ENCODE results near the gene DHX38.

DHX38 gene

DNA sequence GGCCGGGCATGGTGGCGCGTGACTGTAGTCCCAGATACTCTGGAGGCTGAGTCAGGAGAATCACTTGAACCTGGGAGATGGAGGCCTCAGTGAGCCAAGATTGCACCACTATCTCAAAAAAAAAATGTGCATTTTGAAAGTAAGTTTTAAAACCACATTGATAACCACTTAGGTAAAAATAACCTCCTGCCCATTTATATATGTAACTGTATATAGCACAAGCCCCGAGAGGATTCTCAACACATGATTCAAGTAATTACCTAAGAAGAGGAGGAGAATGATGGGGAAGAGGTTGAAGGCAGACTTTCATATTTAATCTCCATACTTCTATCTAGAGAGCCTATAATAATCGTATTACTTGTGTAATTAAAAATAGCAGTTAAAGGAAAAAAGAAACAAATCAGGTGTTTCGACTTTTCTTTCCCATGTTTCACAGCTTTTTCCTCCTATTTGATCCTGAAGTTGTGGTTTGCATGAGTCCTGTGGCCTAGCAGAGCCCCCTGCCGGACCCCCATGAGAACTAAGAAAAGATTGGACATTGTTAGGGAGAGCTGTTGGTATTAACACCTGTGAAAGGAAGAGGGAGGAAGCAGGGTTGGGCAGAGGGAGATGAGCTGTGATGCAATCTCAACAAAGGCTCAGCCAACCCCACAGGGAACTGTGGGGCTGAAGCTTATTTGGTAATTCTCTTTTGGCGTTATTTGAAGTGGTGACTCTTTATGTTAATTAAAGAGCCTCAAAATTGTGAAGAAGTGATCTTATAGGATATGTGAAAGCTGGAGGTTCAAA lies 56.2 kb downstream of the DHX38 start:
- H3K27ac ChIP-seq, result no peak overlapping the region
- no peak for DNase-seq (ENCODE audit: low read depth, low spot score)

DNA sequence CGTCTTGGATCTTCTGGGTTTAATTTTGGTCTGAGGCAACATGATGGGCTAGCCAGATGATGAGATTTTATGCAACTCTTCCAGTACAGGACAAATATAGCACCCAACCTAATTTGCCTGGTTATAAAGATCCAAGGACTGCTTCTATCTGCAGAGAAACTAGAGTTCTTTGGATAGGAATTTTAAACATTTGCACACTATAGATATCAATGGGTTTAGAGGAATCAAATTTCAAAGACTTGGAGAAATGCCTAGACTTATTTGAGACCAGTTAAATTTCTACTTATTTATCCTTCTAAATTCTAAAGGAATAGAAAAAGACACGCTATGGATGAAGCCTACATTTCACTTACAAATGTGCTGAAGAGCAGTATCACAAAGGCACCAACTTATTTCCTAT lies 65.7 kb downstream of the DHX38 start:
- DNase-seq (ENCODE audit: low read depth, low spot score), result no peak
- H3K27ac ChIP-seq, result no peak overlapping the region

DNA sequence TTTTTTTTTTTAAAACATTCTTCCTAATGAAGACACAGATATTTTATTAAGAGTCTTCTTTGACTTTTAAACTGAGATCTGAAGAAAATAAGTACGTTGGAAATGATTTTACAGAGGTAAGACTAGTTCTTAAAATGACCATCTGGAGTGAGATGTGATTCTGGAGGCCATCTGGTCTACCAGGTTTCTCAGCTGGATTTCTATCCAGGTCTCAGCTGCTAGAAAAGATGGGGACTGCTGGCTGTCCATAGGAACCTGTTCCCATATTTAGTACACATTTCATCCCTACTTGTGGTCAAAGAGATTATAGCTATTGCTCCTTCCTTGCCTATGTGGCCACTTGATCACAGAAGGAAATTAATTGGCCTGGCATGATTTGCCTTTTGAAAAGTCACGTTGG lies 66.2 kb downstream of the DHX38 start:
- no peak overlapping the region for H3K27ac ChIP-seq

DNA sequence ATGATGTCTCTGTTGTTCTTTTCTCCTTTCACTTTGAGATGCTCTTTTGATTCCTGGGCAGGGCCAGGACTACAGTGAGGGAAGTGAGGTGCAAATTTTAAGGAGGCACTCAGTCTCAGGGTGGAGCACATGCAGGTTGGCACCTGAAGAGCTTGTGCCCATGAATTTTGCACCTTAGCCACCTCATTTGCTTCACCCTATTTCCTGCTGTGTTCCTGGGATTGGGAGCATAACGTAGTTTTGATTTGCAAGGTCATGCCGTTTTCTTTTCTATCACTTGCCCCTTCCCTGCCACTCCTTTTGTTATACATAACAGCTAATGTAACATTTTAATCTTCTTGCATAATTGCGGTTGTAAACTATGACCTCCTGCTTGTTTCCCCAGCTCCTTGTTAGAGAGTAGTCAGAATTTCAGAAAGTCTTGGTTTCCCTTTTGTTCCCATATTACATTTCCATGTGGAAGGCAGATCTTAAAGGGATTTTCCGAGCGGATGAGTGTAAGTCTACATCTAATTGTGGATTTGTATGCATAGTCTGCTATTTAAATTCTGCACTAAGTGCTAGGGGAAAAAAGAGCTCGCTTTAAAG lies 68.6 kb downstream of the DHX38 start:
- DNase-seq (ENCODE audit: low read depth, low spot score), result no peak
- no peak overlapping the region for H3K27ac ChIP-seq

More for the DNA sequence above, 66.2 kb downstream of the DHX38 start:
- DNase-seq (ENCODE audit: low read depth, low spot score), result no peak
